KMS-11 (cell line): ENCODE measurements around the gene ACAD11.

Experiments
- H2AFZ ChIP-seq: fragments of 200-600 bp; sonication (generic); 2 replicates; pipeline ENCODE4 v1.6.1; 2016; ENCODE audit warnings: antibody characterized with exemption, mixed run types, low read depth
- H3K27ac ChIP-seq: fragments of 200-600 bp; sonication (generic); 2 replicates; pipeline ENCODE4 v1.6.1; 2016; ENCODE audit warnings: mild to moderate bottlenecking, mixed run types
- H3K27me3 ChIP-seq: fragments of 200-600 bp; sonication (generic); 2 replicates; pipeline ENCODE4 v1.6.1; 2017; ENCODE audit warnings: mild to moderate bottlenecking, low read depth, mixed run types, moderate library complexity; ENCODE audit not compliant: insufficient read depth
- H3K36me3 ChIP-seq: fragments of 200-600 bp; sonication (generic); 2 replicates; pipeline ENCODE4 v1.6.1; 2017; ENCODE audit warnings: mild to moderate bottlenecking, mixed run types; ENCODE audit not compliant: insufficient read depth
- H3K4me1 ChIP-seq: fragments of 200-600 bp; sonication (generic); 2 replicates; pipeline ENCODE4 v1.6.1; 2016; ENCODE audit warnings: mild to moderate bottlenecking, low read depth, mixed run types; ENCODE audit not compliant: poor library complexity, severe bottlenecking
- H3K4me2 ChIP-seq: fragments of 200-600 bp; sonication (generic); 2 replicates; pipeline ENCODE4 v1.7.0; 2016; ENCODE audit warnings: mild to moderate bottlenecking, mixed run types
- H3K4me3 ChIP-seq: fragments of 200-600 bp; sonication (generic); IDR thresholded peaks from 2 replicates; pipeline ENCODE4 v1.6.1; 2017; ENCODE audit warnings: low read depth, low read length, mixed read lengths; ENCODE audit not compliant: insufficient read depth
- H3K79me2 ChIP-seq: fragments of 200-600 bp; sonication (generic); 2 replicates; pipeline ENCODE4 v1.6.1; 2016; ENCODE audit warnings: low read depth, mixed run types; ENCODE audit not compliant: insufficient read depth
- H3K9ac ChIP-seq: fragments of 200-600 bp; sonication (generic); 2 replicates; pipeline ENCODE4 v1.6.1; 2016; ENCODE audit warnings: mild to moderate bottlenecking, mixed run types
- H4K20me1 ChIP-seq: fragments of 200-600 bp; sonication (generic); 2 replicates; pipeline ENCODE4 v1.6.1; 2016; ENCODE audit warnings: mild to moderate bottlenecking, mixed run types; ENCODE audit not compliant: insufficient read depth
- CTCF ChIP-seq: fragments of 200-600 bp; sonication (generic); conservative IDR thresholded peaks from 2 replicates; pipeline ENCODE4 v1.6.1; 2017; ENCODE audit warnings: low read depth, mild to moderate bottlenecking, antibody characterized with exemption, low read length, moderate library complexity, mixed read lengths

ACAD11 gene

DNA sequence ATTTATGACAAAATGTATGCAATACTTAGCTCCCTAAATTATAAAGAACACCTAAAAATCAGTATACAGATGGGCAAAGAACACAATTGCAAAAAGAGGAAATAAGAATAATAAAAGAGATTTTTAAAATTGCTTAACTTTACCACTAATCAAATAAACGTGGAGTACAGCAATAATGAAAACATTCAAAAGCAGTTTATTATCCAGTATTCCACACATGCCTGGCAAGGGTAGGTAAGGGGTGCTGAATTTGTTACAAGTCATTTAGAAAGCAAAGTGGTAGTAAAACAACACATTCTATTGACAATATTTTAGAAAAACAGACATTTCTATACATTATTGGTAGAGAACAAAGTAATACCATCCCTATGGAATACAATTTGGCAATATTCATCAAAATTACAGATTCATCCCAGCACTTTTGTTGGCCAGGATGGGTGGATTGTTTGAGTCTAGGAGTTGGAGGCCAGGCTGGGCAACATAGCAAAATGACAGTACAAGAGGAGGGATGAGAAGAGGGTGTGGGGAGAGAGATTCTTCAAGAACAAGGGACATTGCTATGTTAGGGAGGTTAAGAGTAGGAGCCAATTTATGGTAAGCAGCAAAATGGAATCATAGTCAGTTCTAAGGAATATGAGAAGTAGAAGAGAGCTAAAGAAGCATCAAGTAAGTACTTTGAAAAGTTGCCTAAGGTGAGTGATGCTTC, 66.2 kb downstream of the ACAD11 start:
- Histone ChIP-seq H3K9ac (no peak overlapping the region), H3K4me1 (no peaks in the 10 kb centered on the region), H3K79me2 (no peaks in the 10 kb centered on the region), H3K36me3 (no peaks in the 10 kb centered on the region), H3K4me3 (no peak overlapping the region), H3K27ac (no peak overlapping the region), H2AFZ (no peak overlapping the region), H3K4me2 (no peak overlapping the region), H4K20me1 (no peaks in the 10 kb centered on the region), H3K27me3 (no peaks in the 10 kb centered on the region)
- TF ChIP-seq CTCF = no peak

GRCh38 chr3:132592216-132592615, 67.4 kb downstream of the ACAD11 start:
- Histone ChIP-seq H3K27ac (no peak overlapping the region), H3K4me2 (no peak overlapping the region), H4K20me1 (no peaks in the 10 kb centered on the region), H3K27me3 (no peaks in the 10 kb centered on the region), H3K9ac (no peak overlapping the region), H3K4me1 (no peaks in the 10 kb centered on the region), H3K4me3 (no peak overlapping the region), H3K79me2 (no peaks in the 10 kb centered on the region), H3K36me3 (no peaks in the 10 kb centered on the region), H2AFZ (no peak overlapping the region)
- no peak for TF ChIP-seq CTCF

GRCh38 chr3:132587401-132587800, 72.2 kb downstream of the ACAD11 start:
- Histone ChIP-seq H3K79me2 (no peaks in the 10 kb centered on the region), H3K27ac (no peak overlapping the region), H3K27me3 (no peaks in the 10 kb centered on the region), H3K4me1 (no peaks in the 10 kb centered on the region), H3K36me3 (no peaks in the 10 kb centered on the region), H3K9ac (no peak overlapping the region), H3K4me3 (no peak overlapping the region), H3K4me2 (no peak overlapping the region), H2AFZ (no peak overlapping the region), H4K20me1 (no peaks in the 10 kb centered on the region)
- no peak for TF ChIP-seq CTCF

DNA sequence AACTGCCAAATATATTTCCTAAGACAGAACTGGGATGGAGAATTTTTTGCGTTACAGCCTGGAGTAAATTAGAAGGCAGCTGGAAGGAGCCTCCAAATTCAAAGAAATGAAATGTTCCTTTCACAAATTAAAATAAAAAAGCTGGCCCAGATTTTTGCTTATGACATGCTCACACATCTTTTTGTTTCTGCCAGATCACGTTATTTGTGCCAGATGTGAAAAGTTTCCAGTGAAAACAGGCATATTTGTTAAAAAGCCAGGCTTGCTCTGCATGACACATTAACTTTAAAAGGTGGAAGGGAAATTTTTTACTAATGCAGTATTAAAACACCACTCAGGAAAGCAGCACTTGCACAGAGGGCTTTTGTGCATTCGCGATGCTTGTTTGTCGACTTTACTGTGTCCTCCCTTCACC, 85.8 kb downstream of the ACAD11 start:
- Histone ChIP-seq H3K4me1 (peaks cover 26% of the 10 kb centered on the region), H3K27me3 (no peaks in the 10 kb centered on the region), H4K20me1 (no peaks in the 10 kb centered on the region), H3K36me3 (no peaks in the 10 kb centered on the region), H3K79me2 (no peaks in the 10 kb centered on the region), H3K27ac (no peak overlapping the region), H2AFZ (no peak overlapping the region), H3K4me2 (no peak overlapping the region), H3K9ac (no peak overlapping the region), H3K4me3 (no peak overlapping the region)
- no peak for TF ChIP-seq CTCF
